Fibroblast of upper back skin (primary cell): ENCODE results near the gene GMDS.

Experiments
- DNase-seq: peaks from one replicate; pipeline ENCODE4 v3.0.0-alpha.2; 2013

GMDS gene

DNA sequence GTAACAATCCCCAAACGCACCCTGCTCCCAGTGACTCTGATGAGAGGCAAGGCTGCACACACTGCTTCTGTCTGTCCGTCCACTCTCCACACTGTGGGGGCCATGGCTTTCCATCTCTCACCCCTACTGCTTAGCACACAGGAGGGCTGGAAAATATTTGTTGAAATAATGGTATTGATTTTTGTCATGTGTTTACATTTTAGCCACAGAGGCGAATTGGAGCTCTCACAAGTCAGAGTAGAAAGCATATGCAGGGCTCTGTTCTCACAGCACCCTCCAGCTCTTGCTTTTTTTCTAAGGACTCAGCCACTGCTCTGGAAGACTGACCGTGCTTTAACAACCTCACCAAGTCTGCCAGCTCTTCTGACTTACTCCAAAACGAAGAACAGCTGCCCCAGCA is 273.8 kb downstream of the GMDS start:
- no peak for DNase-seq

DNA sequence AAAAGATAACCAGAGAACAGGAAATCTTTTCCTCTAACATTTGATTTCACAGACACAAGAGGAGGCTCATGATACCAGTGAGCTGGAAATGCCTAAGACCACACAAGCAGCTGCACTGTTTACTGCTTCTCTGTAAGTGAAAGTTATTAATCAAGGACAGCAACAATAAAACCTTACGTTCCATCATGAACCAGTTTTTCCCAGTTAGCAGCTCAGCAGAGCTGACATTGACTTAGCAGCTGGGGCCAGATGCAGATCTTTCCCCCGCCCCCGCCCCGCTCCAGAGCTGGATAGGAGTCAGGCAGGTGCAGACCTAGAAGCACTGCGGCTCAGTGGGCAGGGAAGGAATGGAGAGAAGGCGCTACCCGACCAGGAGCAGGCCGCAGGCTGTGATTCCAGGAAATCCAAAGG is 275.2 kb downstream of the GMDS start:
- DNase-seq = no peak

DNA sequence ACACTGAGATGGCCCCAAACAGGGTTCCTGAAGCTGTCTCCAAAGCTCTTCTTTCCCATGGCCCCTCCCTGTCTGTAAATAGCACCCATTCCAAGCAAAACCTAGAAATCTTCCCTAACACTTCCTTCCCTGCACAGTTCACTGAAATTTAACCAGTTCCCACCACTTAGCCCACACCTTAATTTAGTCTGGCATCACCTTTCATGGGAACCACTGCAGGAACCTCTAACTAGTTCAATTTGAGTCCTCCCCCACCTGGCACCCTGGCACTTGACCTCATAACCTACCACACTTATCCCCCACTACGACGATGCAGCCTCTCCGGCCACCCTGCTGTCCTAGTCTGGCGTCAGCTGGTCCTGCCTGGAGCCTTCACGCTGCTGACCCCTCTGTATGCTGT is 278.7 kb downstream of the GMDS start:
- no peak for DNase-seq

DNA sequence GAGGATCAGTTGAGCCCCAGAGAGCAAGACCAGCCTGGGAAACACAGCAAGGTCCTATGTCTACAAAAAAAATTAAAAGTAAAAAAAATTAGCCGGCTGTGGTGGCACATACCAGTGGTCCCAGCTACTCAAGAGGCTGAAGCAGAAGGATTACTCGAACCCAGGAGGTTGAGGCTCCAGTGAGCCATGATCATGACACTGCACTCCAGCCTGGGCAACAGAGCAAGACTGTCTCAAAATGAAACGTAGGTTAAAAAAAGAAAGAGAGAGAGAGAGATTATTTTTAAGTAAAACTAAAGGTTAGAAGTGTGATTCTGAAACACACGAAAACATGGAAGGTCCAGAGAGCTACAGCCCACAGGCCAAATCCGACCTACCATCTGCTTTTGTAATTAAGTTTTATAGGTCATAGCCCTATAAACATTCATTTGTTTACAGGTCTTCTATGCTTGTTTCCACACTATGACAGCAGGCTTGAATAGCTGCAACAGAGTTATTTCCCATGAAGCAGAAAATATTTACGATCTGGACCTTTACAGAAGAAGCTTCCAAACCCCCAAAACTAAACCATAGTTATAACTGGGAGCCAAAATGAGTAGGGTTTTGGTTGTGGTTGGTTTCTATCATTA is 279.7 kb downstream of the GMDS start:
- DNase-seq = no peak

DNA sequence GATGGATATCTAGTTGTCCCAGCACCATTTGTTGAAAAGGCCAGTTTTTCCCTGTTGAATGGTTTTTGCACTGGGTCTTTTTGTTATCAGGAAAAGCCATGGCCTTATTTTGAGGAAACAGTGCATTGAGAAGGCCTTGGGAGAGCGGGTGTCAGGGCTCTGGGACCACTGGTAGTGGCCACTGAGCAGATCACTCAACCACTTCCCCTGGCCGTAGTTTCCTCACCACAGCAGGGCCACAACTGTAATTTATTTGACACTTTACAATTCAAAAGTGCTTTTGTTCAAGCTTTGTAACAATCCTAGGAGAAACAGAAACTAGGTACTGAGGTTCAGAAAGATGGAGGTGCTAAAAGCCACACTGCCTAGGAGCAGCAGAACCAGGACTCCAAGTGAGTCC is 281.8 kb downstream of the GMDS start:
- no peak for DNase-seq

DNA sequence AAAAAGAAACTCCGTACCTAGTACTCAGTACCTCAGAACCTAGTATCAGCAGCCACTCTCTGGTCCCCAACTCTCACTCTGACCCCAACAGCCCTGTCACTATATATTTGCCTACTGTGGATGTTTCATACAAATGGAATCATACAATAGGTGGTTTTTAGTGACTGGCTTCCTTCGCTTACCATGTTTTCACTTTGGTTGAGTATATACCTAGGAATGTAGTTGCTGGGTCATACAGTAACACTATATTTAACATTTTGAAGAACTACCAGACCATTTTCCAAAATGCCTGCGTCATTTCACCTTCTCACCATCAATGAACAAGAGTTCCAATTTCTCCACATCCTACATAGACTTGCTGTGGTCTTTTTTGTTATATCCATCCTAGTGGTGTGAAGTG is 283.2 kb downstream of the GMDS start:
- DNase-seq = peak; percentile 14

DNA sequence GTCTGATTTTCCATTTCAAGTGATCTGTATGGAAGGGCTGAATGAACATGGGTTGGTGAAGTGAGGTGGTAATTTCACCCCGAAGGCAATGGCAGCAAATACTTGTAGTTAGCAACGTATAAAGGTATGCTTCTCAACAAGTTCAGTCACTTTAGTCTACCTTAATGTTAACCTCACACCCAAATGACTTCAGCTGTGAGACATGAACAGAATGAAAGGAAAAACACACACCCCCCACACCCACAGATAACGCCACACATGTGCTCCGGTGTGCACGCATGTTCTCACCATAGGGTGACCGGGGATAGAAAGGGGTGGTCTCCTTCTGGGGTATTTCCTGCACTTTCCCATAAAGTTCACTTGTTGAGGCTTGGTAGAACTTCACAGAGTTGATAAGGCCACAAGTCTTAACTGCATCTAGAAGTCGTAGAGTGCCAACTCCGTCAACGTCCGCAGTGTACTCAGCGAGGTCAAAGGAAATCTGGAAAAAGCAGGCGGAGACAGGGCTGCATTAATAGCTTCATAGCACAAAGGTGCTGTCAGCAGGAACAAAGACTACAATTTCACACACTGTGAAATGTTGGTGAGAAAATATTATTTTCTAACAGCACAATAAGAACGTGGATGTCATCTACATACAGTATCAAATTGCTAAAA is 284.8 kb downstream of the GMDS start:
- DNase-seq = no peak

DNA sequence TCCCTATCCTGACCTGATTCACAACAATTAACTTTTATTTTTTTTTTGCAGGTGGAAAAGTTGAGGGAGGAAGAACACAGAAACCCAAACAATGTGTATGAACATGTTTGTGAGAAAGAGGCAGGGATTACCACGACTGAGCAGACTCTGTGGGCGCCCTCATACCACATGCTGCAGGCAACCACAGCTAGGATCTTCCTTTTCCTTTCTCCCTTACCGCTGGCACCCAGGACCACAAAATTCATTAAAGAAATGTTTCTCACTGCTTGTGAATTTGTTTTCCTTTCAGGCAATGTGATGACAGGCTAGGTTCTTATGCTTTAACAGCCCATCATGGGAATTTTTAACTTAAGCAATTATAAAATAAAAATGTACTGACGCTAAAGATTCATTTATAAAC is 287.1 kb downstream of the GMDS start:
- DNase-seq = no peak

DNA sequence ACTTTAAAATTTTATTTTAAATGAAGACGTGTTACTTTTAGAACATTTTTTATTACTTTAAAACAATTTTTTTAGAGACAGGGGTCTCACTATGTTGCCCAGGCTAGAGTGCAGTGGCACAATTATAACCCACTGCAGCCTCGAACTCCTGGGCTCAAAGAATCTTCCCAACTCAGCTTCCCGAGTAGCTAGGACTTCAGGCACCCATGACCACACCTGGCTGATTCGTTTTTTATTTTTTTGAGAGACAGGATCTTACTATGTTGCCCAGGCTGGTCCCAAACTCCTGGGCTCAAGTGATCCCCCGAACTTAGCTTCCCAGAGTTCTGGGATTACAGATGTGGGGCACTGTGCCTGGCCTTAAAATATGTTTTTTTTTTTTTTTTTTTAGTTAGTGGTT is 287.7 kb downstream of the GMDS start:
- DNase-seq = no peak

DNA sequence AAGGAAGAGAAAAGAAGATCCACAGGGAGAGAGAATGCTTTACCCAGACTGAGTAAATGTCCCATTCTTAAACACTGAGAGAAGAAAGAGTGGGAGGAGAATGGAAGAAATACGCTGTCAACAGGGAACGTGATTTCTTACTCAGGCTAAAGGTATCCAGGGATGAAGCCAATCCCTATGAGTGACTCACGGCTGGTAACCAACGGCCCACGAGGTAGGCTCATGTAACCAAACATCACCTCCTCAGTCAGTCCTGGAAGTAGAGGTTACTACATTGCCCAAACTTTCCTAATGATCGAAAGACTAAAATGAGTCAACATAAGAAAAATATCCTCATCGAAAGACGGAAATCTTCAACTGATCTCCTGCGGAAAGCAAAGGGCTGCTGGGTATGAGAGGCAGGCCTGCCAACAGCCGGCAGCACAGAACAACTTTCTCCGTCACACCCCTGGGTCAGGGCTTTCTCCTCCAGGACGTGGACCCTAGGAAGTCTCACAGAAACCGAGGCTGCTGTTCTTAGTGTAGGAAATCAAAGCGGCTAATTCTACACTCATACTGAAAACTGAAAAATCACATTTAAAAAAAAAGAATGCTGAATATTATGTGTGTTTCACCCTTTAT is 292.6 kb downstream of the GMDS start:
- peak; percentile 90 for DNase-seq

DNA sequence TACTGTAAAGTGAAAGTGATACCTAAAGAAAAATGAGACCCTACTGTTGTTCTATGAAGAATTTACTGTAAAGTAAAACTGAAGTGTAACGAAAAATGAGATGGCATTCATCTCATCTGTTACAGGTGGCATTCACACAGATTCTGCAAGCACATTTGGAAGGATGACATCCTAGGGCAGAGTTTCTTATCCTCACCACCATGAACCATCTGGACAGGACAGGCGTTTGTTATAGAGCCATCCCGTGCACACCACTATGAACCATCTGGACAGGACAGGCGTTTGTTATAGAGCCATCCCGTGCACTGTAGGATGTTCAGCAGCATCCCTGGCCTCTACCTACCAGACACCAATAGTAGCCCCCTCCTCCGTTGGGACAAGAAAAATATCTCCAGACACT is 294.8 kb downstream of the GMDS start:
- DNase-seq = no peak

DNA sequence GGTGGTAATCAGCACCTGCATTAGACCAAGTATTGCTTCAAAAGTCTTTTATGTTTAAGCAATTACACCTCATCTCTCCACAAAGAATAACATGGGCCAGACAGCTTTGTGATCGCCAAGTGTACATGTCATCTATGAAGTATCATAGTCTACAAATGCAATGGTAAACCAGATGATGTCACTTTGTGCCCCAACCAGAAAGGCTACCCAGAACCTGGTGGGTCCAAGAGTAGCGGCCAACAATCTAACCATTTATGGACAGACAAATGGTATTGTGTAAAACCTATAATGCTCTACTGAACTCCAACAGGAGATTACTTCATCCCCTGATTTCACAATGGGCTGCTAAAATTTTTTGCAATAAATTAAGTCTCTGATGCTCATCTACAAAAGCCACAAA is 295.9 kb downstream of the GMDS start:
- DNase-seq = peak; percentile 46

DNA sequence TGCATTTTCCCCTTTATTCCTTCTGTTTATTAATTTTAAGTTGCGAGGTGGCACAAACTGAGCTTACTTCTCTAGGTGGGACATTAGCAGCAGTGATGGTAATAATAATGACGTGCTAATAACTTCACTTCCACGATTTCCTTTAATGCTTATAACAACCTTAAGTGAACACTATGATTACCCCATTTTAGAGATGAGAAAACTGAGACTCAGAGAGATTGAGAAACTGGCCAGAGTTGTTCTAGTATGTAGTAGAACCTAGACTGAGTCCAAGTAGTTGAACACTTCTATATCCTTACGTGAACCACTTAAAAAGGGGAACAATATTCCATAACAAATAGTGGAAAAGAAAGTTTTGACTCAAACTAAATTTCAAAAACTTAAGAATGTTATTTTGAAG is 297.5 kb downstream of the GMDS start:
- no peak for DNase-seq

DNA sequence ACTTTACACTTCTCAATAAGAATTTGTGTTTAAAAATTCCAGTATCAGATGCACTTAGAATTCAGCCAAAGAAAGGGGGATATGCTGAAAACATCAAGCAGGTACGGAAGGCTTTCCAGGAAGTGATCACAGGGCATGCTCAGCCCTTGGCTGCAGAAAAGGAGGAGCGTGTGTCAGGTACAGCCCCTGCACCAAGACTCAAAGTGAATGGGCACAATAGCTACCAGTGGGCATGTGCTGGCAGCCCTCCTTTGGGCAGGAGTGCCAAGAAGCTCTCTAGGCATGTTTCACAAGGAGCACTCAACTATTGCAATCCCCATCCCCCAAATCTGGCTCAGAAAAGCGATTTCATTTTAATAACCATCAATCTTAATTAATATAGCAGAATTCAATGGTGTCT is 298.8 kb downstream of the GMDS start:
- DNase-seq = no peak

DNA sequence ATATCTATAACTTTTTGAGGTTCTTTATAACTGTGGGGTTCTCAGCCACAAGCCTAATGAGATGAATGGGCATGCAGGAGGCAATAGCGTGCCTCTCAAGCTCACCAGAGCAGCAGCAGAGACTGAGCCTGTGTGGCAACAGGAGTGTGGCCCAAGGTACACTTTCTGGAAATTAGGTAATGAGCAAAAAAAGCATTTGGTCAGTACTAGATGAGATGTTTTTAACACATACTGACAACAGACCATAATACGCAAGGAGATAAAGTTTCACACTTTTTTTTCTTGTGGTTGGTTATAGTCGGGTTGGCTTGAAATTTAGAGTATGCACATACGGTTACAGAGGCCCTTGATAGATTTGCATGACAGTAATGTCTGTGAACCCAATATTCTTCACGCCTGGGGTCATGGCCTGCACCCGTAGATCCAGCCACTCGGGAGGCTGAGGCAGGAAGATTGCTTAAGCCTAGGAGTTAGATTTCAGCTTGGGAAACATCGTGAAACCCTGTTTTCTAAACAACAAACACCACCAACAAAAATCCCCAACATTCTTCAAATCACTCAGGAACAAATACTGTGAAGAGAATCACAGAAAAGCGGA is 300.1 kb downstream of the GMDS start:
- no peak for DNase-seq

DNA sequence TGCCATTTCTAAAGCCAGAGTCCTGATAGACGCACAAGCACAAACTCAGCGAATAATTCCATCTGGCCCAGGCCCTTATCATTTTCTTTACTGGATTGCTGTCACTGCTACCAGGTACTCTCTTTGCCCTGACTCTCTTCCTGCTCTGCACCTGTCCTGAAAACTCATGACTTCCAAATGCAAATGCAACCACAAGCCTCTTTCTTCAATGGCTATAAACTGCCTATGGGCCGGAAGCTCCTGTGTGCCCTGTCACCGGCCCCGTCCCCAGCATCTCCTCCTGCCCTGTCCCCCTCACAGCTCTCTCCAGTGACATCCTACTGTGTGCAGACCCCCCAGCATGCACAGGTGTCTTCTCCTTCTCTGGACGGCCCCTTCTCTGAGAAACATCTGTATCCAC is 302.6 kb downstream of the GMDS start:
- no peak for DNase-seq

DNA sequence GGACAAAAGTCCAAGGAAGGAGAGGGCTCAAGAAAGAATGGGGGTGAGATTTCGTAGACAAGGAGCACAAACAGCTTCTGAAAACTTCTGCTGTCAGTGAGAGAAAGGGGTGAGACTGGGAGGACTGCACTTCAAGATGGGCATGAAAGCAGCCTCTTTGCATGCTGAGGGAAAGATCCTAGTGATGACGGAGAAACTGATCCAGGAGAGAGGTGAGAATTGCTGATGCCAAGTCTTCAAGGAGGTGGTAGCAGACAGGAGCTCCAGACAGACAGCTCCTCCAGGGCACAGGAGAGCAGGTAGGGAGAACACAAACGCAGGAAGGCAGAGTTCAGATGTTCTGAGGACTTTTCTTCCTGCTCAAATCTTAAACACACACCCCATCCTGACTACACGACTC is 303.9 kb downstream of the GMDS start:
- DNase-seq = no peak

DNA sequence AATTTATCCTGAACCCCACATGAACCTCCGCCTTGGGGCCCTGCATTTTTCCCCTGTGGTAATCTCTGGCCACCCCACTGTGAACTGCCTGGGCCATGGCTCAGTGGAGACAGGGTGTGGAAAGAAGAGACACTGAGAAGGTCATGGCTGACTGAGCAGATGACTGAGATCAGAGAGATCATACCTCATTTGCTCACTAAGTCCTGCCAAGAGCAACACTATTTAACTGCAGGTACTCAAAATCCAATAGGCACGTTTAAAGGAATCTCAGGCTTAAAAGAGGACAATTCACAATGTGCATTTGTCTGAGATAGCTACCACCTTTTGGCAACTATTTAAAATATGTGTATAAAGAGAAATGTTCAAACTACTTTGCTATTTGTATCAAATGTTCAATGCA is 305.0 kb downstream of the GMDS start:
- DNase-seq = no peak

DNA sequence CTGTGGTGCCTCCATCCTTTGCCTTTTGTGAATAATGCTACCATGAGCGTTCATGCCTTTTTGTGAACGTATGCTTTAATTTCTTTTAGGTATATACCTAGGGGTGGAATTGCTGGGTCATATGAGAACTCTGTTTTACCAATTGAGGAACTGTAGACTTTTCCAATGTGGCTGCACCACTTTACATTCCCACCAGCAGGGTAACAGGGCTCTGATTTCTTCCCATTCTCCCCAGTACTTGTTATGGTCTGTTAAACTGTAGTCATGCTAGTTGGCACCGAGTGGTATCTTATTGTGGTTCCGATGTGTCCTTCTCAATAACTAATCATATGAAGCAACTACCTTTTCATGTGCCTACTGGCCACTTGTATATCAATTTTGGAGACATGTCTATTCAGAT is 312.1 kb downstream of the GMDS start:
- DNase-seq = no peak

DNA sequence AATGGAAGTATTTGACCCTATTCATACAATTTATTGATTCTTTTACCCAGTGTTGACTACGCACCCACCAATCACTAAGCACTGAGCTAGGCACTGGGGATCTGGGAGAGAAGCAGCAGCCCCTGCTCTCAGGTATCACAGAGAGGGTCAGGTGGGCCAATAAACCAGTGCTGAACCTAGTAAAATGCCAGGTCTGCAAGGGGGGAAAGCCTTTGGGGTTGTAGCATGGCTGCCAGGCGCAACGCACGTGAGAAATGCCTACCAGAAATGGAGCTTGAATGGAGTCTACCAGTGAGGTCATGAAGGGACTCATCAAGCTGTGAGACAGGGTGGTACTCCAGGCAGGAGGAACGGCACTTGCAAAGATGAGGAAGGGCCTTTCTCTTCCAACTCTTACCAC is 313.6 kb downstream of the GMDS start:
- no peak for DNase-seq

DNA sequence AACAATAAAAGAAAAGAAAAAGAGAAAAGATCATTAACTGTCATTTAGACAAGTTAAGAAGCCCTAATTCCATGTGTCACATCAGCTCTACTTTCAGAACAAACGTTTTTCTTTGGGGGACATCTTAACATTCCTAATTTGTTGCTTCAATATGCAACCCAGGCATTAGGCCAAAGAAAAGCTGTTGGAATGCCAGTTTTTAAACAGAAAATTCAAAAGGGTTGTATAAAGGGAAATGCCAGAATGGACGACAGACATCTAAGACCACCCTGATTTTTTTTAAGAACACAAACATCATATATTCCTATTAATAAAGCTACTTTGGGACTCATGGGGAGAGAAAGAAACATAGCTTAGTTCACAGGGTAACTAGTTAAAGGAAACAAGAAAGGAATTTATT is 315.0 kb downstream of the GMDS start:
- DNase-seq = peak; percentile 26

DNA sequence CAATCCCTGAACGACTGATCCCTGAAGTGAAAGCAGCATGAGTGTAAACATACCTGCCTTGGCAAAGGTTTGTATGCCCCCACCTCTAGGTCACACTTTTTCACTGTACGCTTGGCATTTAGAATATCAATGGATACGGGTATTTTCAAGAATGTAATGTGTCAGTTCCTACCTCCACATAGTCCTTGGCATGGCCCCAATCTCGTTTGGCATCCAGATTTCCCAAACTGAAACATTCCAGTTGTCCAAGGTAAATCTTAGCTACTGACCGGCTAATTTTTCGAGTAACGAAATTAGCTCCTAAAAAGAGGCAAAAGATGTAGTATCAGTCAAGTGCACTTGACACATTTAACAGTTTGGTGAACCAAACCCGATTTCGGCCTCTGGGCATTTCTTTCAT is 315.5 kb downstream of the GMDS start:
- no peak for DNase-seq

DNA sequence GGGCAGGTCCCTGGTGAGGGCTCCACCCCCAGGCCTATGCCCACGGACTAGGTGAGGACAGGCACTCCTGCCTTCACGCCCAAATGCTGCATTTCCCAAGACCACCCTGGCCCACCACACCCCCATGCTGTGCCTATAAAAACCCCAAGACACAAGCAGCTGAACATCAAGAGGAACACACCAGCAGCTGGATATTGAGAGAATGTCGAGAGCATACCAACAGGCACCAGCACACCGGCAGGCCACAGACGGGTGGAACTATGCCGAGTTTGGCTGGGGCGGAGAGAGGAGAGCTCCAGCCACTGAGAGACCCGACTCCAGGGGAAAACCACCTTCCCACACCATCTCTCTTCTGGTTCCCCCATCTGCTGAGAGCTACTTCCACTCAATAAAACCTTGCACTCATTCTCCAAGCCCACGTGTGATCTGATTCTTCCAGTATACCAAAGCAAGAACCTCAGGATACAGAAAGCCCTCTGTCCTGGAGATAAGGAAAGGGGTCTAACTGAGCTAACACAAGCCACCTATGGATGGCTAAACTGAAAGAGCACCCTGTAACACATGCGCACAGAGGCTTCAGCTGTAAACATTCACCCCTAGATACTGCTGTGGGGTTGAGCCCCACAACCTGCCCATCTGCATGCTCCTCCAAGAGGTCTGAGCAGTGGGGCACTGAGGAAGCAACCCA is 319.5 kb downstream of the GMDS start:
- no peak for DNase-seq

DNA sequence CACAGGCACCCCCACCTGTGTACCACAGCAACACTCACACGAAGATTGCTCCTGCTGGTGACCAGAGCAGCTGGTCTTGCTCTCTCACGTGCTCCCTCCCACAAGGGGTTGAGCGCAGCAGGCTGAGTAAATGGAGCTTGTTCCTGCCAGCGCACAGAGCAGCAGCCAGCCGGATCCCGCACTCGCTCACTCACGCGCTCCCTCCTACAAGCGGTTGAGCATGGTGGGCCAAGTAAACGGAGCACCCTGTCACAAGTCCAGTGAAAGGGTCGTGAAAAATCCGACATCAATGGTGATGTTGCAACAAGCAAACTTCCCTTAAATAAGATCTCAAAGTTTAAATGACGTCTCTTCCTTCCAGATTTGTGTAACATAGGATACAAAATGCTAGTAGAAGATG is 322.0 kb downstream of the GMDS start:
- no peak for DNase-seq
